ENCODE data around the gene WWTR1. TPM values are rescaled to one million over a fixed set of nuclear protein-coding genes. Genes with fewer than 3 reads are reported as not detected.

Gene WWTR1
- polyA plus RNA-seq, 1 donor (not counting 4 experiments of a cell fraction or from before 2014, with no cell fraction given): 77.3 TPM

DNA sequence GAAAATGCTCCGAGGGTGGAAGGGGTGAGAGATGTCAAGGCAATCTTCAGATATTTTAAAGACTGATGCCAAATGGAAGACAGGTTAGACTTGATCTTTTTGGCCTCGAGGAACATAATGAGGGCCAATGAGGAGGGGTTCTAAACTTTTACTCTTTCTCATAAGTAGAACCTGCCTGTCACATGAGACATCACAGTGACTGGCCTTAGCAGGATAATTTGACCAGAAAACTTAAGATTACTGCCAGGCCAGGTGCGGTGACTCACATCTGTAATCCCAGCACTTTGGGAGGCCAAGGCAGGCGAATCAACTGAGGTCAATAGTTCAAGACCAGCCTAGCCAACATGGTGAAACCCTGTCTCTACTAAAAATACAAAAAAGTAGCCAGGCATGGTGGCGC lies 171.1 kb downstream of the WWTR1 start:
- Histone ChIP-seq H3K4me3 (ENCODE audit: control insufficient read depth in 2 of 3, extremely low read depth in 1 of 3, insufficient read depth in 2 of 3, low read depth in 1 of 3, low read length in 3 of 3) (no peak overlapping the region), H4K20me1 (ENCODE audit: control insufficient read depth, extremely low read depth, insufficient read depth, low read length) (no peaks in the 10 kb centered on the region), H3K9ac (ENCODE audit: control insufficient read depth, extremely low read depth, insufficient read depth, low read length) (no peak overlapping the region), H3K9me3 (ENCODE audit: control insufficient read depth, low read depth, low read length) (no peaks in the 10 kb centered on the region), H3K36me3 (ENCODE audit: control insufficient read depth in 2 of 2, extremely low read depth in 1 of 2, insufficient read depth in 2 of 2, low read length in 2 of 2) (no peaks in the 10 kb centered on the region), H3K27me3 (ENCODE audit: control insufficient read depth, extremely low read depth, insufficient read depth, low read length) (no peaks in the 10 kb centered on the region), H3K9me1 (ENCODE audit: control insufficient read depth, extremely low read depth, insufficient read depth, low read length) (no peaks in the 10 kb centered on the region), H3K79me2 (ENCODE audit: control insufficient read depth, insufficient read depth, low read length) (no peaks in the 10 kb centered on the region), H3K4me2 (ENCODE audit: control insufficient read depth, extremely low read depth, insufficient read depth, low read depth, low read length) (no peak overlapping the region), H2AFZ (ENCODE audit: control insufficient read depth, low read length) (no peak overlapping the region), H3K27ac (ENCODE audit: control insufficient read depth, insufficient read depth, low read length) (no peak overlapping the region), H3K4me1 (ENCODE audit: control insufficient read depth, extremely low read depth, insufficient read depth, low read length) (no peaks in the 10 kb centered on the region)
- DNase-seq (ENCODE audit: low read depth, low spot score) (no peak), FAIRE-seq (no peak)
- TF ChIP-seq CTCF (optimal IDR thresholded peaks at IDR 0.05 in 1 of 3, IDR thresholded peaks at IDR 0.05 in 1 of 3, conservative IDR thresholded peaks at IDR 0.05 in 1 of 3; ENCODE audit: extremely low read depth in 1 of 3, insufficient read depth in 2 of 3, low read length in 3 of 3): no peak
- no peak for TF ChIP-seq EZH2 (IDR thresholded peaks at IDR 0.05; ENCODE audit: low read length)
- dilution Hi-C loops (cut with MboI; ENCODE audit: extremely low pct_ligation_motif_present, low sequenced_read_pairs): no loop called here

DNA sequence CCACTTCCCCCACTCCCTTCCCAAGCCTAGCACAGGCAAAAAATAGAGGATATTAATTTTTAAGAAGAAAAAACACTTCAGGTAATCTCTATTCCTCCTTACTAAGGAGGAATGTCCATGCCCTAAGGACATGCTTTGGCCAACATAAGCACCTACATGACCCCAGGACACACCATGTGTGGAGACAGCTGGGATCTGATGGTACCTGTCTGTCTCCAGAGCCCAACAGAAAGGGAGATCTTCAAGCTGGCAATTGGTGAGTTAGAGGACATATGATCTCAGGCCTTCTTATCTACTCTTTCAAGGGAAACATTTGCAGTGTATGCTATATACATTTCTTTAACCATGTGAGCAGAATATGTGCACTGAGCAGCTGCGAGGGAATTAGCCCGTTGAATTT lies 176.3 kb downstream of the WWTR1 start:
- TF ChIP-seq CTCF (optimal IDR thresholded peaks at IDR 0.05 in 1 of 3, IDR thresholded peaks at IDR 0.05 in 1 of 3, conservative IDR thresholded peaks at IDR 0.05 in 1 of 3; ENCODE audit: extremely low read depth in 1 of 3, insufficient read depth in 2 of 3, low read length in 3 of 3) (no peak), EZH2 (IDR thresholded peaks at IDR 0.05; ENCODE audit: low read length) (no peak)
- Histone ChIP-seq H2AFZ (ENCODE audit: control insufficient read depth, low read length) (no peak overlapping the region), H3K9me1 (ENCODE audit: control insufficient read depth, extremely low read depth, insufficient read depth, low read length) (no peaks in the 10 kb centered on the region), H4K20me1 (ENCODE audit: control insufficient read depth, extremely low read depth, insufficient read depth, low read length) (no peaks in the 10 kb centered on the region), H3K4me1 (ENCODE audit: control insufficient read depth, extremely low read depth, insufficient read depth, low read length) (peaks cover 3% of the 10 kb centered on the region), H3K4me2 (ENCODE audit: control insufficient read depth, extremely low read depth, insufficient read depth, low read depth, low read length) (no peak overlapping the region), H3K4me3 (ENCODE audit: control insufficient read depth in 2 of 3, extremely low read depth in 1 of 3, insufficient read depth in 2 of 3, low read depth in 1 of 3, low read length in 3 of 3) (no peak overlapping the region), H3K27me3 (ENCODE audit: control insufficient read depth, extremely low read depth, insufficient read depth, low read length) (no peaks in the 10 kb centered on the region), H3K36me3 (ENCODE audit: control insufficient read depth in 2 of 2, extremely low read depth in 1 of 2, insufficient read depth in 2 of 2, low read length in 2 of 2) (no peaks in the 10 kb centered on the region), H3K79me2 (ENCODE audit: control insufficient read depth, insufficient read depth, low read length) (no peaks in the 10 kb centered on the region), H3K9me3 (ENCODE audit: control insufficient read depth, low read depth, low read length) (no peaks in the 10 kb centered on the region), H3K27ac (ENCODE audit: control insufficient read depth, insufficient read depth, low read length) (no peak overlapping the region), H3K9ac (ENCODE audit: control insufficient read depth, extremely low read depth, insufficient read depth, low read length) (no peak overlapping the region)
- no peak for FAIRE-seq
- DNase-seq (ENCODE audit: low read depth, low spot score): no peak
- dilution Hi-C loops (cut with MboI; ENCODE audit: extremely low pct_ligation_motif_present, low sequenced_read_pairs): no loop called here
